DMS114 treated with DMSO at 0.1 percent for 48 hours (cell line): ENCODE data around the gene DTNA.
A peak's percentile ranks its signal among the peaks of the same experiment; 100 is the strongest.

Experiments used
- DNase-seq: peaks from one replicate; lab custom pipeline; 2025; ENCODE audit not compliant: unreplicated experiment; lab: John Stamatoyannopoulos, UW

DTNA gene

DNA sequence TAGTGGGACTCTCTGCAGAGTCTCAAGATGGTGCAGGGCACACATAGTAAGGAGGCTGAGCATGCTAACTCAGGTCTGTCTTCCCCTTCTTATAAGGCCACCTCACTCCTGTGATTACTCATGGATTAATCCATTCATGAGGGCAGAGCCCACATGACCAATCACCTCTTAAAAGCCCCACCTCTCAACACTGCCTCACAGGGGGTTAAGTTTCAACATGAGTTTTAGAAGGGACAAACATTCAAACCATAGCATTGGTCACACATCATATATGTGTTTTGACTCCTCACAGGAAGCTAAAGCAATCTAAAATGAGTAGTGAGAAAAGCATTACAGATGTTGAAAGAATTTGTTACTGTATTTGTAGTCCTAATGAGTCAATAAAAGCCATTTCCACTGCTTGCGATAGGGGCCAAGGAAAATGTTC, 57.5 kb downstream of the DTNA start:
- no peak for DNase-seq

GRCh38 chr18:34771958-34772357, 61.9 kb downstream of the DTNA start:
- DNase-seq: no peak

- DNase-seq: no peak
Measured at GRCh38 chr18:34772887-34773286, 62.8 kb downstream of the DTNA start.

DNA sequence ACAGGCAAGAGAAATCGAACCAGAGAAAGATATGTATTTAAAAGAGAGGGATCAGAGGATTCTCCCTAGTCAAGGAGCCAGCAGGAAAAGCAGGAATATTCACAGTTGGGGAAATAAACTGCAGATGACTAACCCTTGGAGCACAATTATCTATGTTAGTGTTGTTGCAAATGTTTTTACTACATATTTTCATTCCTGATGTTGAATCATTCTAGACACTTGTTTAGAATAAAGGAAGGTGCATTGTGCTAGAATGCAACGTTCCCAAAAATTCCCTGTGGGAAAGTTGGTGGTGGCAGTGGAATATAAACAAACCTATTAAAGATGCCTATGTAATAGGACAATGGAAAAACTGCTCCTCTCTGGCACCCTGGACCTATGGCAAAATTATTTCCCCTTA, 63.3 kb downstream of the DTNA start:
- DNase-seq: no peak

DNA sequence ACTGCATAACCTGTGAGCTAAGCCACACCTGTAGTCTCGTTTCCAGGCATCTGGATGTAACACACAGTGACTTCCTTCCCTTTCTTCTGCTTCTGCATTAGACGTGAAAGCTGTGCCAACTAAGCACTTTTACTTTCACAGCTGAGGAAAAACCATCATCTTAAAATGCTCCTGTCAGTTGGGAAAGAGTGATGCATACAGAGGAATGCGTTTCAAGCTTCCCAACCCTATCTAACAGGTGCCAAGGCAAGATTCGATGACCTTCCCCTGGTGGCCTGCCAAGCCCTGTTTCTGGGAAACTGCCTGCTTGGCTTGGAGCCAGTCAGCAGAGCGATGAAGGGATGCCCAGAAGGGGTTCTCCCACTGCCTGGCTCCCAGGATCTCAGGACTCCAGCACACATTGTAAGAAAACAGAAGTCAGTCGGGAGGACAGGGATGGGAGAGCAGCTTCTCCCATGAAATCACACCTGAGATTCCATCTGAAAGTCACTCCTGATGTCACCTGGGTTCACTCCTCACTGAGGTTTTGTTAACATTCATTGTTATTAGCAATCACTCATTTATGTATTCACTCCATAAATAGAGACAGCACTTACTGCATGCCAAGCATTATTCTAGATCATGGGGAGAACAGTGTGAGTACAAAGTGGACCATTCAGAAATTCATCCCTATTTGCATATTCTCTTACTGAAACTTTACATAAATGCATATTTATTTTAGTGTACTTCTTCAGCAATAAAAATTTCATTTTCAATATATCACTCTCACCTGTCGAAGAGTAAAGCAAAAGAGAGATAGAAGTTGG, 64.1 kb downstream of the DTNA start:
- no peak for DNase-seq

DNA sequence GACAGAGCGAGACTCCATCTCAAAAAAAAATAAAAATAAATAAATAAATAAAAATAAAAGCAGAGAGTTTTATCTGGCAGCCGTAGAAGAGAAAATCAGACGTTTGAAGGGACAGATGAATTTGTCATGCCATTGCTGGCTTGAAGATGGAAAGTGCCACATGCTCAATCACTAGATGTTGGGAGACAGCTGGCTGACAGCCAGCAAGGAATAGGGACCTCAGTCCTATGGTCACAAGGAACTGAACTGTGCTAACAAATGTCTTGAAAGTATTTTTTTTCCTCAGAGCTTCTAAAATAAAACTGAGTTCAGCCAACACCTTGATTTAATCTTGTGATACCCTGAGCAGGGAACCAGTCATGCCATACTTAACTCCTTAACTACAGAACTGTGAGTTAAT, 65.4 kb downstream of the DTNA start:
- DNase-seq: no peak

GRCh38 chr18:34779112-34779511, 69.0 kb downstream of the DTNA start:
- no peak for DNase-seq

DNA sequence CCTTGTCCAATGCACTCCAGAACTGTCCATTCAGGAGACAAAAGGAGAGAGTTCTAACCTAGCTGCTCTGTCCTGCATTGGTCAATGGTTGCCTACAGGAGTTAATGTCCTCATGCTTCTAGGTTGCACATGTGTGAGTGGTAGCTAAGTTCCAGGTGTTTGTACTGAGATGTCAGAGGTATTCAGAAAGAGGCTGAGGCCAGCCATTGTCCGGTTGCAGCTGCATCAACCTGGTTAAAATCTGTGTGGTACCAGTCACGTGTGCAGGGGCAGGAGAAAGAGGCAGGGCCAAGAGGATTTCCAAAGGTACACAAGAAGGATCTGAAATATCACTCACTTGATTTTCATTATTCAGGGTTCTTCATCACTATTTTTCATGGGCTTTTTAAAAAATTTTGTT, 70.8 kb downstream of the DTNA start:
- DNase-seq: no peak

GRCh38 chr18:34783501-34783900, 73.4 kb downstream of the DTNA start:
- DNase-seq: no peak

DNA sequence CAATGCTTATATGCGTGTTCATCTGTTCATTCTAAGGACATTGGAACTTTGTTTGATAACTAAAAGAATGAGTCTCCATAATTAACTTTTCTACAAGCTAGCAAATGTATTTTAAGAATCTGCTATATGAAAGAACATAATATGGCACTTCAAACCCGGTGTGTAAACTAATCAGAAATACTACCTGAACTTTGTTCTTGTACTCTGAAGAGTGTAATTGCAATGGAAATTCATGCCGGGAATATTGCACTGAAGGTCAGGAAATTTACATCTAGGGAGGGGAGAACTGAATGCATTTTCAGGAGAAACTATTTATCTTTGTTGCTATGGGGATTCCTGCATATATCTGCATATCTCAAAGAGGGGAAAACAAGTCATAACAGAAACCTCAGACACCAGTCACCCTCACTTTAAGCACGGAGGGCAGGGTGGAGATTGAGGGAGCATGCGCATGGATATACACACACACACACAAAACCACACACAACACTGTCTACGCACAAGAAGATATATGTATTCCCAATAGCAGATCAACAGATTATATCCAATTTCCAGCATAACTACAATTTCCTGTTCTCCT, 76.2 kb downstream of the DTNA start:
- DNase-seq: no peak

- DNase-seq: peak; percentile 53
Measured at GRCh38 chr18:34787931-34788532, 77.9 kb downstream of the DTNA start.

DNA sequence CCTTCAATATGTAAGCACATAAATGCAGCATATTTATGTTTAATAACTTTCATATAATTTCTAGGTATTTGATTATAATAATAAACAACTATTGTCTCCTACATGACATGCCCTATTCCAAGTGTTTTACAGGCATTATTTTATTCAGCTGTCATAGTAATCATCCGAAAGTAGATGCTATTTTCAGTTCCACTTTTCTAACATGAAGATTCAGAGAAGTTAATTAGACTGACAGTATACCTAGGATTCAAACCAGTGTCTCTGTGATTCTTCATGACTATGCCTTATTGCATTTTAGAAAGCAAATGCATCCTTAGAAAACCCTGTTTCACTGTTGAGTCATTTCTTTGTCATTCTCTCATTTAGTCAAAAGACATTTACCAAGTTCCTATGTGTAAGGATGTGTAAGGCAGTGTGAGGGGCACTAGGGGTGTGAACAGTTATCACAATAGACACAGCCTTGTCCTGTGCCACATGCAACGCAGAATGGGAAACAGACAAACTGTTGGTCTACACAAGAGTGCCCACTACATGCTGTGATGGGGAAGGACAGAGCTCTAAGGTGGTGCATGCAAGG, 79.8 kb downstream of the DTNA start:
- no peak for DNase-seq

DNA sequence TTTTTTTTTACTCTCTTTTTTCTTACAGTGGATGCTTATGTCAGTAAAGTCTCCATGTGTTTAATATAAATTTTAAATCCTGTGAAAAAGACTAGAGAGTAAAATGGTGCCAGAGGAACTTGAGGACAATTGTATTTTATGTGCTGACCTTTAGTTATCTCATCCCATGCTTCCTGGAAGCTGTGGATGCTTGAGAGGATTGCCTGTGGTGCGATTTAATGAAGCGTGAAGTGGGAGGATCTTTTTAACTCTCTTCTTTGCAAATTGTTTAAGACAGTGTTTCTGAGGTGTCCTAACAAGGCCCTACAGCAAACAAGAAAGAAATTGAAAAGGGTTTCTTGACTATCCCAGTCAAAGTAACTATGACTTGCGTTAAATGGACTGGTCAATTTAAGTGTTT, 84.2 kb downstream of the DTNA start:
- DNase-seq: no peak

DNA sequence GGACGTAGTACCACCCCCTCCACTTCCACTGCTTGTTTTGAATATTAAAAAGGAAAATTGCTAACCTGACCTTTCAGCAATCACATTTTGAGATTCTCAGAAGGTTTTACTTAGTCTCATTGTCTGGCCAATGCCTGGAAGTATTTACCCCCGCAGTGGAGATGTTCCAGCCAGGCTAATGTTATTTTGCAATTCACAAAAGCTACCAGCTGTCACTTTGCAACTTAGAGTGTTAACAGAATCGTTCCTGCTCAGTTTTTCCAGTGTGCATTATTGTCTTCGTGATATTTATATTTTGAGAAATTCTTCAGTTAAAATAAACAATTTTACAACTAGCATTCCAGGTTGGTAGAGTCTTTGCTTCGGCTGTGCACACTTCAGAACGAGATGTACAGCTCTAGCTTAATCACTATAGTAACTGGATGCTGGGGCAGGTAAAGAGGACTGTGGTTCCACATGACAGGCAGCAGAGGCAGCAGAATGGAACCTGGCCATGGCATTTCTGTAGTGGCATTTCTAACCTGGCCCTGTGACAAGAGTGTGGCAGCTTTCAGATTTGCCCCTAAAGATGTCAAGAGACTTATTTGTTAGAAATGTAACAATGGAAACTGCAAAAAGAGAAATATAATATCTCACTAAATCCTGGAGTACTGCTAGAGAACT, 85.1 kb downstream of the DTNA start:
- no peak for DNase-seq

DNA sequence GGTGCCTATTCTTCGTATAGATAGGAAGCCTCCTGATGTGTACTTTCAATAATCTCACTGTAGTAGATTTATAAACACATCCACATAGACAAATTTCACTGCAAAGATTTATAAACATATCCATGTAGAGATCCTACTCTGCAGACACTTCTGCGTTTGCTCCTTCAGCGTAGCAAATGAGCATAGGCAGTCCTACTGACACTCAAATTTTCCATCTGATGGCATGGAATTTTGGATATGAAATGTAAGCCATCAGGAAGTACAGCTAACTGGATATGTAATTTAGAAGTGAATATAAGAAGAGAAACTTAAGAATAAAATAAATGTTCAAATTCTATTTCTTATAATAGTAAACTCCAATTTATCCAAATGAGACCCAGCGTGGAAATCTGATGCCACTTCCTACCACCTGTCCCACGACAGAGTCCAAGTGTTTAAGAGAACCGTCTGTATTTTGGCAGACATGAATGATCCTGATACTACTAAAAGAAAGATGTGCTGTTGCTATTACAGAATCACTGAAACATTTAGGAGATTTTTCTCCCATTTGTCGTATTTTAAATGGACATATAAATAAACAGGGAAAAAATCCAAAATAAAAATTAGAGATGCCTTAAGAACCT, 86.0 kb downstream of the DTNA start:
- DNase-seq: no peak

DNA sequence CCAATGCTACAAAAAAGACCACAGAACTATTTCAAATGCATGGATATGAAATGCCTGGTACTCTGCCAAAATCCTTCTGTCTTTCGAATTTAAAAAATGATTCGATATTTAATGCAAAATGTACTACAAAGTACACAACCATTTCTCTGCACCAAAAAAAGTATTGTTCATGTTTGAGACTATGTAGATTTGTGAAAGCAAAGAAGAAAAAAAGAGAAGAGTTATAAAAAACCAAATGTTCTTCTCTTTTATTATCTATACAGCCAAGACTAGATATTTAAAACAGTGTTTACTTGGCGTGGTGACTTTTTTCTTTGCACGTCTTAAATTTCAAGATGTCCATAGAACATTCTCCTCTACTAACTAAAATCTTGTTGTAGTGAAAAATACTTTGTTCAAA, 89.2 kb downstream of the DTNA start:
- DNase-seq: no peak

DNA sequence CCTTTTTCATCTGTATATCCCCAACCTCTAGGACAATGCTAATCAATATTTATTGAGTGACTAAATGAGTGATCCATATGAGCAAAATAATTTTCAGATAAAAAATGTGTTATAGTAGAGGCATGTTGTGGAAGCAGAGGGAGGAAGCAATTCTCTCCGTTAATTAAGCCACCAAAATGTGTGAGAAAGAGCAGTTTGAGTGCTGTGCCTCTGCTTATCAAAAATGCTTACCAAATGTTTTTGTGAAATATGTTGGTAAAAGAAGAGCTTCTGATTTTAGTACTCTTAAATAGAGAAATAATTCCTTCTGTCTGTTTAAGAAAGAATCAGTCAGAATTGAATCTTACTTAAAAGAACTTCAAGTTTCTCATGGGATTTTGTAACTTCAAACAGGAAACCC, 90.3 kb downstream of the DTNA start:
- no peak for DNase-seq

DNA sequence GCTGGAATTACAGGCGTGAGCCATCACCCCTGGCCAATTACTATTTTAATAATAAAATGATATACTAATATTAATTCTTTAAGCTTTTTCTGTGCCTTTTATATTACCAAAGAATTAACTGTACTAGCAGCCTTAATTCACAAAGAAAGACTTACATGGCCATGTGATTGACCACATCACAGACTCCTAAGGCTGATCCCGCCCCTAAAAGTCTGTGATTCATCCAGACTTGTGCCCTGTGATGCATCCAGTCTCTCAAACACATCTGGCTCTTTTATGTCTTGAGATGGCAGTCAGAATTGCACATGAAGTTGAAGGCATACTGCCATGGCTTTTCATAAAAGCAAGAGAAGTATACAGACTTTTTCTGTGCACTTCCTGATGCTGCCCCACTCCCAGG, 91.7 kb downstream of the DTNA start:
- DNase-seq: no peak

DNA sequence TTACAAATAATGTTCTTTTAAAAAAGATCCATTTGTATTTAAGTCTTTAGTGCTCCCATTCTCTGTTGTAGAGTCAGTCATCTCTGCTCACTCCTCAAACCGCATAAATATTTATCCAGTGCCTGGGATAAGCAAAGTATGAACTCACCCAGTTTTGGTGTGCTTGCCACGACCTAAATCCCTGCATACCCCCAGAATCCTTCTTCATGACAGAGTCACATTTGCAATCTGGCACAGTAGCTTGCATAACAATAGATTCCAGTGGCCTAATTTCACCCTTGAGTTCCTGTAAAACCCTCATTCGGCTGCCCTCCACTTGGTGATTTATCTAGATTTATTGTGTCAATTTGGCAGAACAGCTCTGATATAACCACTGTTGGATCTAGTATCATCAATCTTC, 92.9 kb downstream of the DTNA start:
- DNase-seq: no peak

- no peak for DNase-seq
Measured at GRCh38 chr18:34803877-34804400, 93.8 kb downstream of the DTNA start.
